Keratinocyte (primary cell): Measurements from ENCODE around the gene PTPRN2.
"Not testable (repeated sequence)": the region's sequence is repeated elsewhere in the genome, so short reads cannot be mapped to it uniquely, and the experiment has no call there.

Experiments
- EZH2 ChIP-seq: IDR thresholded peaks from one replicate; pipeline ENCODE4 v1.6.1; 2012; ENCODE audit warnings: inconsistent platforms, mild to moderate bottlenecking, low read length, moderate library complexity
- TF ChIP-seq, protein P1 (sequence below), 3 experiments: IDR thresholded peaks in 1 of 3; conservative IDR thresholded peaks in 1 of 3; optimal IDR thresholded peaks in 1 of 3; 2 replicates in 2 of 3; 3 replicates in 1 of 3; pipeline versions ENCODE3 to v1.5.1; 2011; ENCODE audit warnings: low read length in 3 of 3, mild to moderate bottlenecking in 3 of 3, moderate library complexity in 2 of 3, control low read depth in 1 of 3, inconsistent platforms in 1 of 3; ENCODE audit not compliant: insufficient read depth in 2 of 3; ENCODE audit errors: extremely low read depth in 1 of 3

DNA sequence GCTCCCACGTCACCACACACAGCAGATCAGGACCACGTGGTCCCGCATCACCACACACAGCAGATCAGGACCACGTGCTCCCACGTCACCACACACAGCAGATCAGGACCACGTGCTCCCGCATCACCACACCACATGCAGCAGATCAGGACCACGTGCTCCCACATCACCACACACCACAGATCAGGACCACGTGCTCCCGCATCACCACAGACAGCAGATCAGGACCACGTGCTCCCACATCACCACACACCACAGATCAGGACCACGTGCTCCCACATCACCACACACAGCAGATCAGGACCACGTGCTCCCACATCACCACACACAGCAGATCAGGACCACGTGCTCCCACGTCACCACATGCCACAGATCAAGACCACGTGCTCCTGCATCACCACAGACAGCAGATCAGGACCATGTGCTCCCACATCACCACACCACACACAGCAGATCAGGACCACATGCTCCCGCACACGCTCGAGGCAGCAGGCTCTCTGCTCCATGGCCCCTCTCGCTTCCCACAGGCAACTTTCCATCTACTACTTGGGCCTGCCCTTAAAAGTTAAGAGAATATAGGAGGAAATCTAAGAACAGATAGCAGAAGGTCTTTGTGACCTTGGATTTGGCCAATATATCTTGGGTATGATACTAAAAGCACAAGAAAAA is 1024.0 kb downstream of the PTPRN2 start:
- TF ChIP-seq, protein P1, sequence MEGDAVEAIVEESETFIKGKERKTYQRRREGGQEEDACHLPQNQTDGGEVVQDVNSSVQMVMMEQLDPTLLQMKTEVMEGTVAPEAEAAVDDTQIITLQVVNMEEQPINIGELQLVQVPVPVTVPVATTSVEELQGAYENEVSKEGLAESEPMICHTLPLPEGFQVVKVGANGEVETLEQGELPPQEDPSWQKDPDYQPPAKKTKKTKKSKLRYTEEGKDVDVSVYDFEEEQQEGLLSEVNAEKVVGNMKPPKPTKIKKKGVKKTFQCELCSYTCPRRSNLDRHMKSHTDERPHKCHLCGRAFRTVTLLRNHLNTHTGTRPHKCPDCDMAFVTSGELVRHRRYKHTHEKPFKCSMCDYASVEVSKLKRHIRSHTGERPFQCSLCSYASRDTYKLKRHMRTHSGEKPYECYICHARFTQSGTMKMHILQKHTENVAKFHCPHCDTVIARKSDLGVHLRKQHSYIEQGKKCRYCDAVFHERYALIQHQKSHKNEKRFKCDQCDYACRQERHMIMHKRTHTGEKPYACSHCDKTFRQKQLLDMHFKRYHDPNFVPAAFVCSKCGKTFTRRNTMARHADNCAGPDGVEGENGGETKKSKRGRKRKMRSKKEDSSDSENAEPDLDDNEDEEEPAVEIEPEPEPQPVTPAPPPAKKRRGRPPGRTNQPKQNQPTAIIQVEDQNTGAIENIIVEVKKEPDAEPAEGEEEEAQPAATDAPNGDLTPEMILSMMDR (optimal IDR thresholded peaks at IDR 0.05 in 1 of 3, IDR thresholded peaks at IDR 0.05 in 1 of 3, conservative IDR thresholded peaks at IDR 0.05 in 1 of 3; ENCODE audit: extremely low read depth in 1 of 3, insufficient read depth in 2 of 3, low read length in 3 of 3): not testable (repeated sequence)
- TF ChIP-seq EZH2: not testable (repeated sequence)
